Heart left ventricle (tissue), 16 donors: Measurements from ENCODE around the gene IFNAR1. TPM values are rescaled to one million over a fixed set of nuclear protein-coding genes. Genes with fewer than 3 reads are reported as not detected.

Source experiments
- ATAC-seq, 4 donors: fragments of 200-7000 bp; cut with Tn5 transposase; one replicate each; pipeline ENCODE4 v1.9.1; 2020 to 2022; ENCODE audit warnings: moderate library complexity in 4 of 4, mild to moderate bottlenecking in 3 of 4, moderate number of reproducible peaks in 1 of 4
- DNase-seq, 5 donors: peaks; one replicate each; pipeline ENCODE4 v3.0.0-alpha.2; 2020
- H3K27ac ChIP-seq, 12 donors: fragments of 200-600 bp; sonication (generic) in 4 of 12; one replicate each; pipeline versions ENCODE4 v1.5.0 to v1.8.0; 2016 to 2022; ENCODE audit warnings: mild to moderate bottlenecking in 2 of 12
- H3K27me3 ChIP-seq, 9 donors: fragments of 200-600 bp; sonication (generic) in 2 of 9; one replicate each; pipeline versions ENCODE4 v1.5.1 to v1.8.0; 2016 to 2022; ENCODE audit warnings: mild to moderate bottlenecking in 3 of 9
- H3K36me3 ChIP-seq, 9 donors: fragments of 200-600 bp; sonication (generic) in 2 of 9; one replicate each; pipeline versions ENCODE4 v1.5.0 to v1.8.0; 2018 to 2022; ENCODE audit warnings: mild to moderate bottlenecking in 2 of 9
- H3K4me1 ChIP-seq, 12 donors: fragments of 200-600 bp; sonication (generic) in 4 of 12; one replicate each; pipeline versions ENCODE4 v1.5.0 to v1.8.0; 2016 to 2022; ENCODE audit warnings: mild to moderate bottlenecking in 3 of 12
- H3K4me3 ChIP-seq, 12 donors: fragments of 200-600 bp; sonication (generic) in 4 of 12; one replicate each; pipeline versions ENCODE4 v1.5.0 to v1.8.0; 2017 to 2022; ENCODE audit warnings: mild to moderate bottlenecking in 9 of 12, moderate library complexity in 4 of 12
- H3K9me3 ChIP-seq, 12 donors: fragments of 200-600 bp; sonication (generic) in 4 of 12; one replicate each; pipeline versions ENCODE4 v1.5.0 to v1.8.0; 2016 to 2022; ENCODE audit warnings: mild to moderate bottlenecking in 1 of 12
- POLR2A ChIP-seq, 2 donors: fragments of 450-650 bp; IDR thresholded peaks; one replicate each; pipeline ENCODE4 v1.6.1; 2017; ENCODE audit warnings: antibody characterized with exemption in 2 of 2, mild to moderate bottlenecking in 2 of 2, moderate library complexity in 2 of 2
- WGBS, 4 donors: extraction: QIAGEN DNeasy Blood & Tissue Kit in 2 of 4; methylation state at CpG; one replicate each; pipeline versions ENCODE4 v1.1.5 to v1.1.7; 2013 to 2018; 5-methylcytosine and 5-hydroxymethylcytosine counted together
- intact Hi-C, 10 donors: fragments of 100-400 bp; cut with DNase I; formaldehyde crosslinking; loops; one replicate each; pipeline versions ENCODE4 v1.11.1 to v1.14.2; 2022
- polyA plus RNA-seq, 2 donors: library from polyadenylated mRNA; stranded (reverse); fragments of 200-250 nt; gene quantifications; one replicate each; pipeline ENCODE4 v1.2.3, GENCODE V29; 2013
- total RNA-seq, 9 donors: library from RNA; depleted of rRNA in 2 of 9; stranded (reverse); fragments of >200 nt in 2 of 9; fragmentation: NEBNext Ultra II Directional in 3 of 9; extraction: Animal tissue kit (Norgen Biotek cat#: 25700) in 3 of 9; gene quantifications; one replicate each; pipeline versions ENCODE4 v1.1.0 to v1.2.4, GENCODE V29; 2016 to 2023
- TF ChIP-seq, protein P1 (sequence below), 12 donors: fragments of 200-600 bp; sonication (generic) in 4 of 12; IDR thresholded peaks; one replicate each; pipeline versions ENCODE4 v1.5.0 to v1.8.0; 2018 to 2022; ENCODE audit warnings: antibody characterized with exemption in 12 of 12, mild to moderate bottlenecking in 5 of 12
- donor health status: ischemic (EF 13 %, LVEDD 7.1; RV severe dilation, severe dysfunction).
- donor health status: healthy with polysubstance abuse.
- donor health status: DM: no; HTN: yes; CAD: no.
- donor health status: DM: no; HTN: no; CAD: no.
- donor health status: ischemic (EF 25% LVEDD 6.9; RV normal size, moderate dysfunction).
- donor health status: ischemic (EF 25% LVEDD 5.7; RV mildly dilated, moderate dysfunction).
- donor health status: healthy.
- donor health status: DM: yes; HTN: yes; CAD: no.
- donor health status: ischemic (EF 35%, LVEDD 5.7; RV mildly dilated, moderate dysfunction).
- donor health status: nonischemic (EF 11% LVEDD 7.7; RV severe dilation, severe dysfunction).
- donor health status: DM: yes; HTN: yes; CAD: no.
- donor health status: PGD.
- donor health status: ischemic (EF 29% LVEDD 5.4; RV normal size, mild dysfunction).
- donor health status: nonischemic (EF 23%, LVEDD 6.1; RV moderate dilation, normal function).

Gene IFNAR1
- total and polyA plus RNA-seq, 11 donors: 6.5 to 38.9 (median 22.5) TPM

DNA sequence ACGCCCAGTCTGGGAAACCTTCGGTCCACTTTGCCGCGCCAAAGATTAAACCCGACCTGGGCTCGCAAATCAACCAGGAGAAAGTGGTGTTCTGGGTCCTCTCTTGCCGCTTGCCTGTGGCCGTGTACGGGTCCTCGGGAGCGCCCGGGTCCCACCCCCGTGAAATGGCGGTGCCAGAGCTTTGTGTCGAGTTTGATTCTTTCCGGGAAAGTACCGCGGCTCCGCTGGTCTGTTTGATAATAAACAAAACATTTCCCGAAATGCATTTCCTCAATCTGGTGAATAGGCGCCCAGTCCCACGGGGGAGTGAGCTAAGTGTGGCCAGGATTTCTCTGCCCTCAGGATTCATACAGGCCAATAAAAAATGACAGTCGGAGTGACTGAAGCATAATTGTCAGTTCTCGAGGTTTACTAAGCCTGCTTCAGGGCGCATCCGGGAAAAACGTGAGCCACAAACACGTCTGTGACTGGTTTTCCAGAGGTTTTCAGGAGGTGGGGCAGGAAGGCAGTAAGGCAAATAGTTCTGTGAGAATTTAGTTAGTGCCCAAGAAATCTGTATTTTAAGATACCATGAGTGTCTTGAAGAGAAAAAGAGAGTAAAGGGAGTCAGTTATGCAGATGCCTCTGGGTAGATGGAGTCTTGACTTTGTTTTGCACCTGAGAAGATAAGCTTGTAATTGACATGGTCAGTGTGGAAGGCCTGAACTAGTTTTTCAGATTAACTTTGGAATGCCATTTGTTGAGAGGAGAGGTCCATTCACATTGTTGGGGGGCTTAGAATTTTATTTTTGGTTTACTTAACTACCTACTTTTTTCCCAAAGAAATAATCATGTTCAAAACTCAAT, 675 bp downstream of the IFNAR1 start:
- DNase-seq: peak; percentile 79 to 85 (median 85)
- WGBS, 4 donors: 0 to 1% (median 0%) methylated on average over 16 to 28 of the region's 28 CpGs
- peak; percentile 14 to 71 (median 65) for ATAC-seq
- Histone ChIP-seq H3K9me3 (no peaks in the 10 kb centered on the region), H3K4me3 (peak overlapping the region; percentile 68 to 100 (median 94)), H3K36me3 (peaks cover 0 to under 1% (median 0%) of the 10 kb centered on the region in 9 donors), H3K27me3 (no peaks in the 10 kb centered on the region), H3K4me1 (peaks cover 10 to 55% (median 38%) of the 10 kb centered on the region in 12 donors), H3K27ac (peak overlapping the region; percentile 92 to 100 (median 99))
- intact Hi-C loops: loop anchor here in 4 of 10 donors (1.0 to 10.0 kb wide), 5 partner anchors 35 to 71 kb away; partner anchors contain the start of gene IL10RB (in 1 of the 4)
- no peak for TF ChIP-seq POLR2A (IDR thresholded peaks at IDR 0.05)
- TF ChIP-seq, protein P1, sequence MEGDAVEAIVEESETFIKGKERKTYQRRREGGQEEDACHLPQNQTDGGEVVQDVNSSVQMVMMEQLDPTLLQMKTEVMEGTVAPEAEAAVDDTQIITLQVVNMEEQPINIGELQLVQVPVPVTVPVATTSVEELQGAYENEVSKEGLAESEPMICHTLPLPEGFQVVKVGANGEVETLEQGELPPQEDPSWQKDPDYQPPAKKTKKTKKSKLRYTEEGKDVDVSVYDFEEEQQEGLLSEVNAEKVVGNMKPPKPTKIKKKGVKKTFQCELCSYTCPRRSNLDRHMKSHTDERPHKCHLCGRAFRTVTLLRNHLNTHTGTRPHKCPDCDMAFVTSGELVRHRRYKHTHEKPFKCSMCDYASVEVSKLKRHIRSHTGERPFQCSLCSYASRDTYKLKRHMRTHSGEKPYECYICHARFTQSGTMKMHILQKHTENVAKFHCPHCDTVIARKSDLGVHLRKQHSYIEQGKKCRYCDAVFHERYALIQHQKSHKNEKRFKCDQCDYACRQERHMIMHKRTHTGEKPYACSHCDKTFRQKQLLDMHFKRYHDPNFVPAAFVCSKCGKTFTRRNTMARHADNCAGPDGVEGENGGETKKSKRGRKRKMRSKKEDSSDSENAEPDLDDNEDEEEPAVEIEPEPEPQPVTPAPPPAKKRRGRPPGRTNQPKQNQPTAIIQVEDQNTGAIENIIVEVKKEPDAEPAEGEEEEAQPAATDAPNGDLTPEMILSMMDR (IDR thresholded peaks at IDR 0.05): peak in 1 of 12 donors; percentile 12

DNA sequence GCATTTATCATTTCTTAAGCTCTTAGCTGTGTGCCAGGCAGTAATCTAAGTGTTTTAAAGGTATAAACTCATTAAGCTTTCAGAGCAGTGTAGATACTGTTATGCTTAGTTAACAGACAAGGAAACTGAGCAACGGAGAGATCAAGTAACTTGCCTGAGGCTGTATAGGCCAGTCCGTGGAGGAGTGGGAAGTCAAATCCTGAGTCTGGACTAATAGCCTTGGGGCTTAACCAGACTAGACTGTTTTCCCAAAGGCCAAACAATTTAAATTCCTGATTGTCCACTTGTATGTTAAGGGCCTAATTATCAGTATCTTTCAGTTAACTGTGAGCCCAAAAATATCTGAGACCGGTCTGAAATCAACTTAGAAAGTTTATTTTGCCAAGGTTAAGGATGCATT, 2.6 kb downstream of the IFNAR1 start:
- H3K4me1 ChIP-seq: peaks cover 10 to 70% (median 38%) of the 10 kb centered on the region in 12 donors
- H3K27ac ChIP-seq: peak overlapping the region in 1 of 12 donors; percentile 99
- WGBS, 4 donors: 68 to 78% (median 73%) methylated on average over 3 of the region's 3 CpGs
- no peak for DNase-seq
- no peak for ATAC-seq
- intact Hi-C loops: loop anchor here in 3 of 10 donors (5.0 to 10.0 kb wide), 3 partner anchors 40 to 73 kb away; partner anchors contain the start of gene IL10RB (in 1 of the 3)
- H3K9me3 ChIP-seq: peaks cover 0 to 8% (median 0%) of the 10 kb centered on the region in 12 donors
- no peak overlapping the region for H3K4me3 ChIP-seq
- H3K27me3 ChIP-seq: no peaks in the 10 kb centered on the region
- peaks cover 0 to 18% (median 3%) of the 10 kb centered on the region in 9 donors for H3K36me3 ChIP-seq
- no peak for TF ChIP-seq POLR2A (IDR thresholded peaks at IDR 0.05)
- TF ChIP-seq, protein P1 (IDR thresholded peaks at IDR 0.05): no peak

DNA sequence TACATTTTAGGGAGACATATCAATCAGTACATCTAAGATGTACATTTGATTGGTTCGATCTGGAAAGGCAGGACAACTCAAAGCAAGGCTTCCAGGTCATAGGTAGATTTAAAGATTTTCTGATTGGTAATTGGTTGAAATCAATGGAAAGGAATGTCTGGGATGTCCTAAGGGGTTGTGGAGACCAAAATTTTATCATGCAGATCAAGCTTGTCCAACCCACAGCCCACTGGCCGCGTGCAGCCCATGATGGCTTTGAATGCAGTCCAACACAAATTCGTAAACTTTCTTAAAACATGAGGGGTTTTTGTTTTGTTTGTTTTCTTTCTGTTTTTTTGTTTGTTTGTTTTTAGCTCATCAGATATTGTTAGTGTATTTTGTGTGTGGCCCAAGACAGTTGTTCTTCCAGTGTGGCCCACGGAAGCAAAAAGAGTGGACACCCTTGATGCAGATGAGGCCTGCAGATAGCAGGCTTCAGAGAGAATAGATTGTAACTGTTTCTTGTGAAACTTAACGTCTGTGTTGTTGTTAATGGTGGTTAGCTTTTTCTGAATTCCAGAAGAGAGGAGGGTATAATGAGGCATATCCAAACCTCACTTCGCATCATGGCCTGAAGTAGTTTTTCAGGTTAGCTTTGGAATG, 3.1 kb downstream of the IFNAR1 start:
- Histone ChIP-seq H3K36me3 (peaks cover 0 to 24% (median 3%) of the 10 kb centered on the region in 9 donors), H3K27ac (peak overlapping the region in 1 of 12 donors; percentile 99), H3K9me3 (peaks cover 0 to 13% (median 3%) of the 10 kb centered on the region in 12 donors), H3K4me3 (no peak overlapping the region), H3K27me3 (no peaks in the 10 kb centered on the region), H3K4me1 (peaks cover 10 to 70% (median 38%) of the 10 kb centered on the region in 12 donors)
- TF ChIP-seq POLR2A (IDR thresholded peaks at IDR 0.05): no peak
- TF ChIP-seq, protein P1 (IDR thresholded peaks at IDR 0.05): no peak
- DNase-seq (no peak), ATAC-seq (no peak)
- intact Hi-C loops: loop anchor here in 3 of 10 donors (5.0 to 10.0 kb wide), 3 partner anchors 41 to 73 kb away; partner anchors contain the start of gene IL10RB (in 1 of the 3)
- WGBS, 4 donors: 81 to 94% (median 91%) methylated on average over 7 of the region's 7 CpGs
